GM21381 (cell line): ENCODE data around the gene BAIAP3.
"Not testable (repeated sequence)": the region's sequence is repeated elsewhere in the genome, so short reads cannot be mapped to it uniquely, and the experiment has no call there.

Experiments used
- ATAC-seq: cut with Tn5 transposase; IDR thresholded peaks from one replicate; pipeline ENCODE4 v1.9.1; 2021; ENCODE audit warnings: mild to moderate bottlenecking, moderate library complexity; ENCODE audit not compliant: unreplicated experiment

BAIAP3 gene

DNA sequence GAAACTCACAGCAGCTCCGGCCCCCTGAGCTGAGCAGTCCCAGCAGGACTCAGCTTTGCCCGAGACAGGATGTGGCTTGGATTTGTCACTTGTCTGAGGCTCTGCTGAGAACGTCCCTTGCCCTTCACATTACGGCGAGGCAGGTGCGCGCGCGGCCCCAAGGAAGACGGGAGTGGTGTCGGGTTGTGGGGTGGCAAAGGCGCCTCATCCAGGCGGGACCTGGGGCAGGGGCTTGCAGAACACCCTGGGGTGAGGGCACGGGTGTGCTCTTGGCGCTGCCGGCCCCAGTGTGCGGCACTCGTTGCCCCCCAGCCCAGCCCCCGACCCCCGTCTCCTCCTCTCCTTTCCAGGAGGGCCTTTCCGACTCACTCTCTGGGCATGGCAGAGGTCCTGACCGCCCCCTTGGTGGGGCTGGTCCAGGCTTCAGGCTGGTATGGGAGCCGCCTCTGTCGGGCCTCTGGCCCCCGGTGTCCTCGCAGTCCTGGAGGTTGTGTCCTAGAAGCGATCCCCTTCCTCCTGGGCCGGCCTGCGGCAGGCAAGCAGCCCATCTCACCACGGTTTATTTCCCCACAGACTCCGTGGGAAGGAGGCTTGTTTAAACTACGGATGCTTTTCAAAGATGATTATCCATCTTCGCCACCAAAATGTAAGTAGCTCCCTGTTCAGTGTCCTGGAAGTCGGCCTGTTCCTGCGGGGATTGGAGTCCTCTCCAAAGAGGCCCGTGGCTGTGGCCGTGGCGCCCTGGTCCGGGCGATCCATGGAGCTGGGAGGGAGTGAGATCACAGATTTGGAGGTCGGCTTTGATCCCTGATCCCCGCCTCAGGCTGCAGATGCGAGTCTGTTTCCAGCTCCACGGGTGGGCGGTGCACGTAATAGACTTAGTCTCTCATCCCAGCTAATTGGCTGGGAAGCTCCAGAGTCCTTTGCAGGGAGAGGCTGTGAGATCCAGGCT is 18.1 kb upstream of the BAIAP3 start:
- no peak for ATAC-seq

DNA sequence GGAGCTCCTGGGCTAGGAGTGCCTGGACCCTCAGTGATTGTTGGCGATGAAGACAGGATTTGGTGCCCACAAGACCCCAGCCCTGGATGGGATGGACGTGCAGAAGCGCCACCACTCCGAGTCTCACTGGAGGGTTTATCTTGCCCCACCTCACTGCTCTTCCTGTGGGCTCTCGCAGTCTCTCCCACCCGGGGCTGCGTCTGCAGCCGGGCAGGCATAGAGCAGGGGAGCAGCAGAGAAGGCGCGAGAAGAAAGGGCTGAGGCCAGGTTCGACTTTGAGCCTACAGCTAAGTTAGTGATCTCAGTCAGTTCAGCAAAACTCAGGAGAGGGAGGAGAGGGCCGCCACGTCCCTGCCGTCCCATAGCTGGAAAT is 17.4 kb upstream of the BAIAP3 start:
- no peak for ATAC-seq

DNA sequence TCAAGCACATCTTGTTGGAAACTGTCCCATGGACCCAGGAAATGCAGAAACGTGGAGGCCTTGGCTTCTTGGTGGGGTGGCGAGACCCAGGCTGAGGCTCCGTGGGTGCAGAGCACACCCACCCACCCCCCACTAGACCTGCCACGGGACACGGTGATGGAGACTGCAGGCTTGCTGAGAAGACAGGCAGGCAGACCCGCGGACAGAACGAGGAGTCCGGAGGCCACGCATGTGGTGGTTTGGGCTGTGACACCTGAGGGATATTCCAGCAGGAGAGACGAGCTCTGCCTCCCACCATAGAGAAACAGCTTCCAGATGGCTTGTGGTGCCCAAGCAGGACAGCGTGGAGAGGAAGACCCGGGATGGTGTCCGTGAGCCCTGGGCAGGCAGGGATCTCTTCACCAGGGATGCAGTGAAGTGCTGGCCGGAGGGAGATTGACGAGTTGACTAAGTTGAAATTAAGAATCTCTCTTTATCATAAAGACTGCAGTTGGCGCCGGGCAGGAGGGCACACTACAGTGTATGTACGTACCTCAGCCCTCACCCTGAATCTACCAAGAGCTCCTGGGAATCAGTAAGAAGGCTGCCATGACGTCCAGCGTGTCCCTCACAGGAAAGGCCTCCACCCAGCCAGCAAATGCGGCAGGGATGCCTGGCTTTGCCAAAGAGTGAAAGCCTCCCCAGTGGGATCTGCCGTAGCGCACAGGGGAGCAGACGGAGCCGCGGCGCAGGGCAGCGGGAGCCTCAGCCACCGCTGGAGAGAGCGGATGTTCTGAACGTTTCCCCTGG is 15.8 kb upstream of the BAIAP3 start:
- ATAC-seq = no peak

DNA sequence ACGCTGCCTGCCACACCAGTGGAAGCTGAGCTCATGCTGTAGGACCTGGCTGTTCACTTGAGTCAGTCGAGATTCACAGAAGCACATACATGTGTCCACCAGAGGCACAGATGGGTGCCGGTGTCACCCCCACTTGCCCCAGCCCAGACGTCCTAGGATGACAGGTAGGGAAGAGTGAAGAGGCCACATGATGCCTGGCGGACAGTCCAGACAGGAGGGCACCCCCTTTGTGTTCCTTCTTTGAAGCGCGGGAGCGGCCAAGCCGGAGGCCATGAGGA is 15.2 kb upstream of the BAIAP3 start:
- no peak for ATAC-seq

DNA sequence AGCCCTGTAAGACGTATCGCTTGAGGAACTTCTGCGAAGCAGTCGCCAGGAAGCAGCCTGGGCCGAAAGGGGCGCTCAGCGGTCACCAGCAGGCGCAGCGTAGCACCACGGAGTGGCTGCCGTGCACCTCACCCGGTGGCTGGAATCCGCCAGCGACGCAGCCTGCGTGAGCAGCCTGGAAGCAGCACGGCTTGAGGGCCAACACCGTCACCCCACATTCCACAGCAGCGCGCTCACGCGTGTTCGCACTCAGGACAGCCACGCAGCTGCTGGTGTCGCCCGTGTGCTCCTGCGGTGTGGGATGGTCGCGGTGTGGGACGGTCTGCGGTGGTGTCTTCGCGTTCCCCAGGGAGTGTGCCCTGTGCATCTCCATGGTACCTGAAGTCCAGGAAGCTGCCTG is 14.4 kb upstream of the BAIAP3 start:
- ATAC-seq = no peak

DNA sequence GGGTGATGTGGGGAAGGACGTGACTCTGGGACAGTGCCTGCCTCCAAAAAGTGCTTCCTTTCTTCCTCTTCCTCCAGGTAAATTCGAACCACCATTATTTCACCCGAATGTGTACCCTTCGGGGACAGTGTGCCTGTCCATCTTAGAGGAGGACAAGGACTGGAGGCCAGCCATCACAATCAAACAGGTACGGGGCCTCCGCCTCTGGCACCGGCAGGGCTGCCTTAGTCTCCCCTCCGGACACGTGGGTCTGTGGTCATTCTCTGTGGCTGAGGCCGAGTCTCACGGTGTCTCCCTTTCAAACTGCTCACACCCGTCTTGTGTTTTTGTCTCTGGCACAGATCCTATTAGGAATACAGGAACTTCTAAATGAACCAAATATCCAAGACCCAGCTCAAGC is 13.3 kb upstream of the BAIAP3 start:
- no peak for ATAC-seq

DNA sequence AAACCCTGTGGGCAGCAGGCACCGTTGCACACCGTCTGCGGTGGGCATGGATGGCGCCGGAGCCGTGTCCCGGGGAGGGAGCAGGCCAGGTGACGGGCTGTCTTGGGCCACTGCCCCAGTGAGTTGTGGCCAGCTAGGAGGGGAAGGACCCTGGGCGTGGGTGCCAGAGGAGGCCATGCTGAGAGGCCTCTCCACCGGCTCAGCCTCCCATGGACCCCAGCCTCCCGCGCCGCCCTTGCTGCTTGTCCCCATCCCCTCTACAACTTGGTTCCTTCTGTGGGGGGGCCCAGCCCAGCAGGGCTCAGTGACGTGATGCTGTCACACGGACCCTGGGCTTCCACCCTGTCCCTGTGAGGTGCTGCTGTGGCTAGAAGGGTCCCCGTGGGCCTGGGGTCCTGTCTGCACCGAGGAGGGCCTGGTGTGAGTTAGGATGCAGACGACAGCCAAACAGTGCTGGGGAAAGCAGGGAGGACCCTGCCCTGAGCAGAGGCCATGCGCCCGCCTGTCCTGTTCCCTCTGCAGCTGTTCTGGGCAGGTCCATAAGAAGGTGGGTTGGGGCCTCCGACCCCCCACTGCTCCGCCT is 12.7 kb upstream of the BAIAP3 start:
- ATAC-seq = no peak

DNA sequence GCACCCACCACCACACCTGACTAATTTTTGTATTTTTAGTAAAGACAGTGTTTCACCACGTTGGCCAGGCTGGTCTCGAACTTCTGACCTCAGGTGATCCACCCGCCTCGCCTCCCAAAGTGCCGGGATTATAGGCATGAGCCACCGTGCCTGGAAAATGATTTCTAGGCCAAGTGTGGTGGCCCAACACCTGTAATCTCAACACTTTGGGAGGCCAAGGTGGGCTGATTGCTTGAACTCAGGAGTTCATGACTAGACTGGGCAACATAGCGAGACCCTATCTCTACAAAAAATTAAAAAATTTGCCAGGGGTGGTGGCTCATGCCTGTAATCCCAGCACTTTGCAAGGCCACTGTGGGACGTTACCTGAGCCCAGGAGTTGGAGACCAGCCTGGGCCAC is 11.0 kb upstream of the BAIAP3 start:
- no peak for ATAC-seq

DNA sequence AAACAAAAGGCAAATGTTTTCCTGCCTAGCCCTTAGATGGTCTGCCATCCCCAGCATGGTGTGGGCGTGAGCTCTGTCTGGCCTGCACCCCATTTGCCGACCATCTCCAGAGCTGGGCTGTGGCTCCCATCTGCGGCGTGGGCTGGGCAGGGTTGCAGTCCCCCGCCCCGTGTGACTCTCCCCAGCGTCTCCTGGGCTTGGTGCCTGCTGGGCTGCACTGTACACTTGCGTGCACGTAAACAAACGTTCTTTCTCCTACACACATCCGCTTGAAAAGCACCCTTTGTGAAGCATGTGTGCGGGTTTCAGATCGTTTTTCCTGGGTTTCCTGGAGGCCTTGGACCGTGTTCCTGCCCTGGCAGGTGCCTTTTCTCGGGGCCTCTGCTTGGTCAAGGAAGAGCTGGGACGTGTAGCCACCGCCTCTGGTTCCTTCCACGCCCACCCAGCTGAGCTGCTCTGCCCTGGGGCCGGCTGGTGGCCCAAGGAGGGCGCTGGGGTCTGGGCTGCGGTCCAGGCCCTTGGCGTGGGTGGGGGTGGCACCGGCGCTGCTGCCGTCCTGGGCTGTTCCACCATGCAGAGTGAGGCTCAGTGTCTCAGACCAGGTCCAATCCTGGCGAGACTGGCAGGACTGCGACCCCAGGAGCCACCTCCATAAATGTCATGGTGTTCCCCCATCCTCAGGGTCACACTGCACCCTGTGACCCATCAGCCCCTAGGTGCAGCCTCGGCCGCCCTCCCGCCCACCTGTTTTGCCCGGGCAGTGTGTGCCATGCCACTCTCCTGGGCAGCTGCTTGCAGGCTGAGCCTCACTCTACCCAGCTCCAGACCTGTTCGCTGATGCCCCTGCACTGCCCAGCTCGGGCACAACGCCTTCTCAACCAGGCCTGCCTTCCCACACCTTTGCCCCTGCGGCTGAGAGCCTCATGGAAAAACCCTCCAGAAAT is 9.9 kb upstream of the BAIAP3 start:
- no peak for ATAC-seq

DNA sequence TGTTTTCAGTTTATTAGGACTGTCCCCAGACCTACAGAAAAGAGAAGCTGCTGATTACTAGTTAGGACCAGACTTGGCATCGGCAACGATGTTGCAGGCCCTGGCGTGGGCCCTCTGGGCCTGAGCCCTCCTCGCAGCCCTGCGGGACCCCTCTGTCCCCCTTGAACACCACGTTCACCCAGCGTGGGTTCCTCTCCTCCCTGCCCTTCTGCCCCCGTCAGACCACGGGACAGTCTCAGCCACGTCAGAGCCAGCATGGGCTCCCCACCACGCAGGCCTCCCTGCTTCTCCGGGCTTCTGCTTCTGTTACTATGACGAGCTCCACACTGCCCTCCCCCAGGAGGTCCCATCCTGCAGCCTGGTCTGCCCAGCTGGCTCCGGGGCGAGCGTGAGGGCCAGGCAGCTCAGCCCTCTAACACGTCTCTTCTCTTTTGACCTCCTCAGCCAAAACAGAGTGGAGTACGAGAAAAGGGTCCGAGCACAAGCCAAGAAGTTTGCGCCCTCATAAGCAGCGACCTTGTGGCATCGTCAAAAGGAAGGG is 9.1 kb upstream of the BAIAP3 start:
- ATAC-seq = no peak

DNA sequence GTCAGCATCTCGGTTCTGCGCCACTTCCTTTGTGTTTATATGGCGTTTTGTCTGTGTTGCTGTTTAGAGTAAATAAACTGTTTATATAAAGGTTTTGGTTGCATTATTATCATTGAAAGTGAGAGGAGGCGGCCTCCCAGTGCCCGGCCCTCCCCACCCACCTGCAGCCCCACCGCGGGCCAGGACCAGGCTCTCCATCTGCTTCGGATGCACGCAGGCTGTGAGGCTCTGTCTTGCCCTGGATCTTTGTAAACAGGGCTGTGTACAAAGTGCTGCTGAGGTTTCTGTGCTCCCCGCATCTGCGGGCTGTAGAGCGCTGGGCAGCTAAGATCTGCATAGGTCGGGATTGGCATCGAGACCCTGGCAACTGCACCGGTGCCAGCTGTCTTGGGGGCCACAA is 8.2 kb upstream of the BAIAP3 start:
- no peak for ATAC-seq

DNA sequence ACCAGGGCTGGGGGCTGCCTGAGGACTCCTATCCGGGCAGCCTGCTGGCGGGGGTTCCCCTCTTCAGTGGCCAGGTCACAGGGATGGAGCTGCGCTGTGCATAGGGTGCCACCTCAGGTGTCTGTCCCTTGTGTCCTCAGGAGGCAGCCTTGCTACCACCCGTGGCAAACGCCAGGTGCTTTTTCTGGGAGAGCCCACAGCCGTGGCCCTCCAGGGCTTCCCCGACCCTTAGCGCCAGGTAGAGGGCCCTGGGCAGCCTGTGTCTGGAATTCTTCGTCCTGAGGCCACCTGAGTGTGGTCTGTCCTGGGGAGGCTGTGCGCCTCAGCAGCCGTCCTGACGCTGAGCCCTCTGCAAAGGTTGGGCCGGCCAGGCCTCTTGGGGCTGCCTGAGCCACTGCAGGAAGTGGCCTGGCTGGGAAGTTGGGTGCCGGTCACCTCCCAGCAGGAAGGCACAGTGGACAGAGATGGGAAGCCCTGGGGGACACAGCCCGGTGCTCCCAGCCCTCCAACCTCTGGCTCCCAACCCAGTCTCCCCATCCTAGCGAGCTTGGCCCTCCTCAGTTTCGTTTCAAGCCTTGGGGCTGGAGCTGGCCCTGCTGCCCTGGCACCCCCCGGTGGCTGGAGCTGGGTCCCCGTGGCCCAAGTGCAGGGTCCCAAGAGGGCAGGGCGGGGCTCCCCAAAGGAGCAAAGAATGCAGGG is 7.6 kb upstream of the BAIAP3 start:
- no peak for ATAC-seq

DNA sequence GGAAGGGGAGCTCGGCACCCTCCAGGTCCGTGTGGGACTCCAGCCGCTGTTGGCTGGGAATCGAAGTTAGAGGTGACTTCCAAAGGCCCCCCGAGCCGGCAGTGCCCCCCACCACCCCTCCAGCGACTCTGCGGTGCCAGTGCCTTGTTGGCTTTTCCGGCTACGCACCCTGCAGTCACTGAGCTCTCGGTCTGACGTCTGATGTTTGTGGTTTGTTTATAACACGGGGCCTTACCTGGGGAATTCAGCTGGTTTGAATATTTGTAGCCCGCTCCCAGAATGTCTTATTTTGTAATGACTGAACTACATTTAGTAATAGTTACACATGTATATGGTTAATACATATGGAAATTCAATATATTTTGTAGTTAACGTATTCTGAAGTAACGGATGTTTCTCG is 7.1 kb upstream of the BAIAP3 start:
- no peak for ATAC-seq

DNA sequence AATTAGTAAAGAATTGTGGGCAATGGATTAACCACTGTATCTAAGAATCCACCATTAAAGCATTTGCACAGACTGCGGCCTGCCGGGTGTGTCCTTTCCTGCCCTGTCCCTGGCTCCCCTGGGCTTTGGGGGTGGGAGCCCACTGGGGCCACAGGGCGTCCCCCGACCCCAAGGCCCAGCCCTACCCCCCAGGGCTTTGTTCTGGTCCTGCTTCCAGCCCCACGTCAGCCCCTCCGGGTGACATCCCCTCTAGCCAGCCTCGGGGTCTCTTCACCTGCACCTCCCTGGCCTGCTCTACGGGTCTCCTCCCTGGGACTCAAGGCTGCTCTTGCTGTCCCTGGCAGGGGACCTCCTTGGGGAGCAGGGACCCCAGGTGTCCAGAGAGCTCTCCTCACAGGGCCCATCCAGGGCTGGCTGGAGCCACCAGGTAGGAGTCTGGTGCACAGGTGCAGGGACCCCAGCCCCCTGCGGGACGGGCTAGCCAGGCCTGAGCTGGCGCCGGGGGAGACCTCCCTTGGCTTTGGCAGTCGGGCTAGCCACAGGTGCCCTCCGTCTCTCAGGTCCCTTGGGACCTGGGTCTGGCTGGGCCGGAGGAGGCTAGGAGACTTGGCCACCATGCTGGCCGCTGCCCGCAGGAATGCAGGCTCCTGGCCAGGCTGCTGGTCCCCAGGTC is 6.4 kb upstream of the BAIAP3 start:
- ATAC-seq = no peak

DNA sequence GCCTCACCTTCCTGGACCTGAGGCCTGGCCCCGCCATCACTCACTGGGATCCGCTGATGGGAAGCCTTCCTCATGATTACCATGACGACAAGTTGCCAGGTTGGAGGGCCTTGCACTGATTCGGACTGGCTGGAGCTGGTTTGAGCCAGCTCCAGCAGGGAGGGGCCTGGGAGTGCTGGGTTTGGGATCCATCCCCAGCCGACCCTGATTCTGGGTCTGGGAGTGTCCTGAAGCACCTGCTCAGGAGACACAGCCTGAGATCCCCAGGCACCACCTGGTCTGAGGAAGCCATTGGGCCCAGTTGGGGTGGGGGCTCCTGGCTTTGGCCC is 5.9 kb upstream of the BAIAP3 start:
- no peak for ATAC-seq

DNA sequence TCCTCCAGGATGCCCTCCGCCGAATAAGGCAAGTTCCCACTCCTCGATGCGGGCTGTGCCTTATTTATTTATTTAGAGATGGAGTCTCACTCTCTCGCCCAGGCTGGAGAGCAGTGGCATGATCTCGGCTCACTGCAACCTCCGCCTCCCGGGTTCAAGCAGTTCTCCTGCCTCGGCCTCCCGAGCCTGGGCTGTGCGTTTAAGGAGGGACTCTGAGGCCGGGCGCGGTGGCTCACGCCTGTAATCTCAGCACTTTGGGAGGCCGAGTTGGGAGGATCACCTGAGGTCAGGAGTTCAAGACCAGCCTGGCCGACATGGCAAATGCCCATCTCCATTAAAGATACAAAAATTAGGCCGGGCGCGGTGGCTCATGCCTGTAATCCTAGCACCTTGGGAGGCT is 5.3 kb upstream of the BAIAP3 start:
- ATAC-seq = not testable (repeated sequence)

DNA sequence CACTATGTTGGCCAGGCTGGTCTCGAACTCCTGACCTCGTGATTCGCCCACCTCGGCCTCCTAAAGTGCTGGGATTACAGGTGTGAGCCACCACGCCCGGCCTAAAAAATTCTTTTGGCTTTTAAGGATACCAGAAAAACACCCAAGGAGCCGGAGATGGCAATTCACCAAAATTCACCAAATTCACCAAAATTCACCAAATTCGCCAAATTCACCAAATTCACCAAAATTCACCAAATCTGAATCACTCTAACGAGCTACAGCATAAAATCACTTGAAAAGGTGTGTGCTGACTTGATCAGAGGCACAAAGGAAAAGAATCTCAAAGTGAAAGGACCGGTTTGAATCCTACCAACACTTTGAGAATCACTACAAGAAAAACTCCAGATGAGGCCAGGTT is 4.5 kb upstream of the BAIAP3 start:
- not testable (repeated sequence) for ATAC-seq

DNA sequence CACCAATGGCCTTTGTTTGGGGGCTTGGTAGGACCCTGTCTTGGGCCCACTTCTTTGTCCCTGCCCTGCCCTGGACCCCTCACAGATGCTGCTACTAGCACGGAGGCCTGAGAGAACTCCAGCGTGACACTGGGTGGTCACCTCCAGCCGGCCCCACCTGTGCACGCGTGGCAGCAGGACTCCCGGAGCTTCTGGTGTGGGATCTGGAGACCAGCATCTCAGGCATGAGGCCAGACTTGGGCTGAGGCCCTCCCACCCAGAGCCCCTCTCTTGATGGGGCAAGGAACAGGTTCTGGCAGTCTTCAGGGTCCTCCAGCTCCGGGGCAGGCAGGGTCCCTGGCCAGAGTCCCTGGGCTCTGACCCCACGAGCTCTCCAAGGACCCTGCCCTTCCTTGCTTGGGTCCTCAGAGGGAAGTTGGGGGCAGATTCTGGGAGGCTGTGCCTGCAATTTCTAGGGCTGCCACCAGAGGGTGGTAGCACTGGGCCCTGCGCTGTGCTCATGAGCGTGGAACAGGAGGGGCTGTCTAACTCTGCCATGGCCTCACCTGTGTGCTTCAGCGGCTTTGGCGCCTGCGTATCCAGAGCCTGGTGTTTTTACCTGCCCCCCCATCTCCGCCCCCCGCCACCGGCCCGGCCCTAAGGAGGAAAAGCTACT is 3.1 kb upstream of the BAIAP3 start:
- no peak for ATAC-seq
